Stimulated activated CD4-positive, alpha-beta T cell treated with anti-CD3 and anti-CD28 coated beads, Interleukin-4, amount 100 ng/mL, for 24 hours (primary cell): ENCODE data around the gene LDLRAD3.
"Not testable (repeated sequence)": the region's sequence is repeated elsewhere in the genome, so short reads cannot be mapped to it uniquely, and the experiment has no call there.

Experiments used
- DNase-seq: peaks from one replicate; pipeline ENCODE4 v3.0.0-alpha.2; 2020

LDLRAD3 gene

DNA sequence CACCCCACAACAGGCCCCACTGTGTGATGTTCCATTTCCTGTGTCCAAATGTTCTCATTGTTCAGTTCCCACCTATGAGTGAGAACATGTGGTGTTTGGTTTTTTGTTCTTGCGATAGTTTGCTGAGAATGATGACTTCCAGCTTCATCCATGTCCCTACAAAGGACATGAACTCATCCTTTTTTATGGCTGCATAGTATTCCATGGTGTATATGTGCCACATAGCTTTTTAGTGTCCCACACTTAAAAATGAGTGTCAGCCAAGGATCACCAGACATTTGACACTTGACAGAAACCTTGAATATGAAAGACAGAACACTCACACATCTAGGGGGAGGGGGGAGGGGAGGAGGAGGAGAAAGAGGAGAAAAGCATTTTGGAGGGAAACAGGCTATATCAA is 245.9 kb downstream of the LDLRAD3 start:
- DNase-seq: not testable (repeated sequence)

GRCh38 chr11:36191941-36192340 is 248.1 kb downstream of the LDLRAD3 start:
- no peak for DNase-seq

- no peak for DNase-seq
These were observed 248.8 kb downstream of the LDLRAD3 start for GRCh38 chr11:36192425-36193289.

- DNase-seq: no peak
These were observed 249.4 kb downstream of the LDLRAD3 start for GRCh38 chr11:36193290-36193619.

DNA sequence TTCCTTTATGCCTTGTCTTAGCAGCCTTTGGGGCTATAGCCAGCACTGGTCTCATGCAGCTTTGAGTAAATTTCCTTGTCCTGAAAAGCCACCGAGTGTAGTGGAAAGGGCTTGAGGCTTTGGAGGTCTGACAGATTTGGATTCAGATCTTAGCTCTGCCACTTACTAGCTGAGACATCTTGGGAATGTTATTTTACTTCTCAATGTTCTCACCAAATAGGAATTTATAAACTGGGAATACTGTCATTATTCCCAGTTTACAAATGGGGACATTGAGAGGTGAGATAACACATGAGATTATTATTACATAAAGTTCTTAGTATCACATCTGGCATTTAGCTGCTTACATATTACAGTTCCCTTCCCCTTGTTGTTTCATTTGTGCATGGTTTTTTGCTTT is 249.9 kb downstream of the LDLRAD3 start:
- DNase-seq: no peak

- DNase-seq: no peak
These were observed 251.9 kb downstream of the LDLRAD3 start for GRCh38 chr11:36195496-36196354.

DNA sequence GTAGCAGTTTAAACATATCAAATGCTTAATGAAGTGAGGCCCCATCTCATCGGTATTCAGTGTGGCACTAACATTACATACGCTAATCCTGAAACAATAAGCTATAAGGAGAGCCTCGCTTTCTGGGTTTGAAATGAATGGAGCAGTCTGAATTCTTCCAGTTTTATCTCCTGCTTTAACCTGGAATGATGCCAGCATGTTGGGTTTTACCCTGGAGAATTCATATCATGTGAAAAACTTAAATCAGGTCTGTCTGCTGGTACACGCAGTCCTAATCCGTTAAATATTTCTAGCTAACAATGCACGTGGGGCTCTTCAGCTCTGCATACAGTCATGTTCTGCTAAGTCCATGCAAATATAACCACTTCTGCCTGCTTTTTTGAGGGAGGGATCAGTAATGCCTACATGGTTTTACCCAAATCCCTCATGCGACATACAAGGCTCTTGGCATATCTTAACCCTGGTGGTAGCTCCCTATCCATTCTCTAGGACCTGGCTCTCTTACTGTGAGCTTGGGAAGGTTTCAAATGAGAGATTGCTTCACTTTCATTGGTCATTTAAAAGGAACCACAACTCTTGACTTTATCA is 252.6 kb downstream of the LDLRAD3 start:
- DNase-seq: no peak

DNA sequence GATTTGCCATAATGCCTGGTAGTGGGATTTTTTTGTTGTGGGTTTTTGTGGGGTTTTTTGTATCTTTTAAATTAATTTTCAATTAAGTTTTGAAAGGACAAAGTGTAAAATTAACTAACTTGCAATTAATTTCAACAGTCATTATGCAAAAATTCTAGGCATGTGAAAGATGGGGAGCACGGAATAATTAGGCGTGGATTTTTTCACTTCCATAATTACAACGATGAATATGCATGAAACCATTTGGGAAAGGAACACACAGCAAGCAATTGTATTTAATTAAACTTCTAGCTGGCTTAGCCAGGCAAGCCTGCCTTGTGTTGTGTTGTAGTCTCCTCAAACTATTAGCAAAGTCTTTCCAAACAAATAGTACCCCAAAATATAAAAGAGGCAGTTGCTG is 257.5 kb downstream of the LDLRAD3 start:
- DNase-seq: no peak

DNA sequence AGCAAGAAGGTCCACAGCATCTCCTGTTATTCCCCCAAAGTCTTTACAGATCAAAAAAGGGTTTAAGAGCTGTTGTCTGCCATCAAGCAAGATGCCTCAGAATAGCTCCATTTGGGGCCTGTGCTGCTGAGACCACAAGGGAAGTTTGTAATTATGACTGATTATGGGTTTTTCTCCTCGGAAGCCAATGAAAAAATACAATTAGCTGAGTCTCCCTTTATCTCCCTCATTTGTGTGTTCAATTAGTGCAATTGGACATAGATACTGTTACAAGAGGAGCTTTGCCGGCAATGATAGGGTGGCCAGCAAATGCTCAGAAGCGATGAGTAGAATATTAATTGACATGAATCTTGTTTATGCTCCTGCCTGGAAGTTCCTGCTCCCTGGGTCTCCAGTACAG is 261.7 kb downstream of the LDLRAD3 start:
- DNase-seq: no peak

- DNase-seq: no peak
These were observed 266.7 kb downstream of the LDLRAD3 start for GRCh38 chr11:36210529-36210928.

DNA sequence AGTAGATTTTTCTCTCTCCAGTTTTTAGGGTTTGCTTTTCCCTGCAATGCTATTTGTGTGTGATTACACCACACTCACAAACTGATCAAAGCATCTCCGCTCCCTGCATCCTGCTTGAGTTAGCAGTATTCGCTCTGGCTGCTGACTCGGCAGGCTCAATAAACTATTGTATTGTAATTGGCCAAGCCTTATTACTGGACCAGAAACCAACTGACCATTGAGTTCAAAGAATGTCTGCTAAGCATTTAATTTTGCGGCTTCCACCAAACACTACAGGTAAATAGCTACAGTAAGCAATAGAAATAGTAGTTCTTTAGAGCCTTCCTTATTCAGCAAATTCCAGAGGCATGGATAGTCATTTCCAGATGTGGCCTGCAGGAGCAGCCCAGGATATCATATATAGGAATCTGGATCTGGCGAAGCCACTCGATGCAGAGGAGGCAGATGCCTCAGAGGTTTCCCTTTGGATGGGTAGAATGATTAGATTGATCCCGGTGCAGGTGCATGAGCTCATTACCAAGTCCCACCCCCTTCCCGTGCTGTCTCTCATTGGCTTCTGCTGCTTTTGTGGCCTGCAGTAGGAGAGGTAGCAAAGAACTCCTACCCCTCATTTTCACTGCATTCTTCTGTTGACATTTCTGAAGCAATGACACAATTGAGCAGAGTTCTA is 268.0 kb downstream of the LDLRAD3 start:
- no peak for DNase-seq

DNA sequence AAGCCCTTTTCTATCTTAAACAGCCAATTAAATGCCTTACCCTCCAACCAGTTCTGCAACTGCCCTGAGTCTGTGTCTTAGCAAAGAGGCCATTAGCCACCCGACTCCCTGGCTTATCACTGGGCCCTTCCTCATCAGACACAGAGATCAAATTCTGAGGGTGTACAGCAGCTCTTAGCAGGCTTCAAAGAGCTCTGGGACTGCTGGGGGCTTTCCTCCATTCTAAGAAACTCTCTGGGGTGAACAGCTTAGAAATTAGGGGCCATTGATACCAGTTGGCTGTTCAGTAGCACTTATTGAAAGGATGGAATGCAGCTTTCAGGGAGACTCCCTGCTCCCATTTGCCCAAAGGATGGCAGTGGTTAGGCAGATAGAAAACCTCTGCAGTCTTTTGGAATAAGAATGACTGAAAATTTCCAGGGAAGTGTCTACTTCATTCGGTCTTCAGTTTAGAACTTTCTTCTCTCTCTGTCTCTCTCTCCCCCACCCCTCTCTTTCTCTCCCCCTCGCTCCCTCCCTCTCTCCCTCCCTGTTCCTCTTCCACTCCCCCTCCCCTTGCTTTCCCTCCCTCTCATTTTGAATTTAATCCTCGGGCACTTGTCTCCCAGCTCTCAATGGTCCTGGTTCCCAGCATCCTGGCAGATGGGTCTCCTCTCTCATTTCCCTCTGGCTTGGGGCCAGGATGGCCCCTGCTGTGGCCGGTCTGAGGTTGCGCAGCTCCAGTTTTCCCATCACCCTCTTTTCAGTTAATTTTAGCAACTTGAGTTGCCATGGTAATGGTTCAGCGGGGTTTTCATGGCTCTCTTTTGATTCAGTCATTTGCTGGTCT is 268.9 kb downstream of the LDLRAD3 start:
- DNase-seq: no peak

DNA sequence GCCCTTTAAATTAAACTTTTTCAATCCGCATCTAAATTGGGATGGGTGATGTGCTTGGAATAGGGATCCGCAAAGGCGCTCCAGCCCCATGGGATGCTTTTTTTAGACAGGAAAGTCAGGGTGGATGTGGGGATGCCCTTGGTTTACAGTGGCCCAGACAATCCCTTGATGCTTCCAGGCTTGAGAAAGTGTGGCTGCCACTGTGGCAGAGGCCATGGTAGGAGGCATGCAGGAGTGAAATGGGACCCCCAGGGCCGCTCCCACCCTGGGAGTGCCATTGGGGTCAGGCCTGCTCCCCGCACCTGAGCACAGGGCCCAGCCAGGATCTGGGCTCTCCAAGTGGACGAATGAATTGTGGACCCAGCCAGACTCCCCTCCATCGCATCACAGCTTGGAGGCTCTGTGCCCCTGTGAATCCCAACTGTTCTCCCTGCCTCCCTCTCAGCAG is 269.6 kb downstream of the LDLRAD3 start:
- DNase-seq: no peak

DNA sequence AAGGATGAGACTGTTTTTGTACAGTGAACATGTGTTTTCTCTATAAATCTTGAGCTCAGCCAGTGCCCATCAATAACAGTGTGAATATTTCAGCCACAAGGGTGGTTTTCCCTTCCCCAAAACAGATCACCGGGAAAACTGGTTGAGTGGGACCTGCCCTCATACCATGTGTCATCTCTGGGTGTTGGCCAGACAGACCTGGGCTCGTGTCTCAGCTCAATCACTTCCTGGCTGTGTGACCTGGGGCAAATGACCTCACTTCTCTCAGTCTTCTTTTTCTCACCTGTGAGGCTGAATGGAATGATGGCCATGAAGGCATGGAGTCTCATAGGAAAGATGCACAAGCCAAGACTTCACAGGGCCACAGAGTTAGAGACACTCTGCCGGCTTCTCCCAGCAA is 270.6 kb downstream of the LDLRAD3 start:
- DNase-seq: no peak

GRCh38 chr11:36214976-36215692 is 271.3 kb downstream of the LDLRAD3 start:
- DNase-seq: no peak

- no peak for DNase-seq
These were observed 271.8 kb downstream of the LDLRAD3 start for GRCh38 chr11:36215693-36216060.

GRCh38 chr11:36216061-36216615 is 272.3 kb downstream of the LDLRAD3 start:
- no peak for DNase-seq

DNA sequence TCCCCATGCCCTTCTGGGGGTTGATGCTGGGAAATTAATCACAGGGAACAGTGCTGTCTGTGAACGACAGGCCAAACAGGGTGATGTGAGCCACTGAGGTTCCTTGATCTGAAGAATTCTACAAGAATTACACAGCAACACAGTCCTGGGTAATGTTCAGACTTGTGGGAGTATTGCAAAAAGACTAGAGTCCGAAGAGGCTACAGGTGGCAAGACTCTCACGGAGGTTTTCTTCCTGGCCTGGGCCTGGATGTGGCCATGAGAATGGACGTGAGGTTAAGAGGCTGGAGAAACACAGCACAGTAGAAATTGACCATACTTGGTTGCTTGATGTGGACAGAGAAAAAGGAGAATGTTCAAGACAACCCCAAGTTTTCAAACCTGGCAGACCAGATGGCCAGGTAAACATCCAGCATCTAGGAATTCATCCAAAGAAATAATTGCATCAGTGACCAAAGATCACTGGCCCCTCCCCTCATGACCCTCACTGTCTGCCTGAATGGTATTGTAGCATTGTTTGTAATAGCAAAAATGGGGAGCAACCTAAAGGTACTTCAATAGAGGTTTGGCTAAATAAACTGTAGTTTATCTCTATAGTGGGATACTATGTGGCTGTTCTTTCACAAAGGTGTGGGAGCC is 274.5 kb downstream of the LDLRAD3 start:
- no peak for DNase-seq

DNA sequence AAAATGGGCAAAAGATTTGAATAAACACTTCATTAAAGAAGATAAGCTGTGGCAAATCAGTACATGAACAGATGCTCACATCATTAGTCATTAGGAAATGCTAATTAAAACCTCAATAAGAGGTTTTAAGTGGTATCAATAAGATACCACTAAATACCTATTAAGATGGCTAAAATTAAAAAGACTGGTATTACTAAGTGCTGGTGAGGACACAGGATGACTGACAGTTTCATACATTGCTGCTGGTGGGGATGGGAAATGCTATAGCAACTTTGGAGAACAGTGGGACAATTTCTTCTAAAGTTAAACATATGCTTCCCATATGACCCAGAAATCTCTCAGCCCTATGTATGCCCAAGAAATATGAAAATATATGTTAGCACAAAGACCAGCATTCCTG is 276.1 kb downstream of the LDLRAD3 start:
- DNase-seq: no peak

- no peak for DNase-seq
These were observed 279.2 kb downstream of the LDLRAD3 start for GRCh38 chr11:36222831-36223635.
